ENCODE measurements around the gene PPP1R27.

DNA sequence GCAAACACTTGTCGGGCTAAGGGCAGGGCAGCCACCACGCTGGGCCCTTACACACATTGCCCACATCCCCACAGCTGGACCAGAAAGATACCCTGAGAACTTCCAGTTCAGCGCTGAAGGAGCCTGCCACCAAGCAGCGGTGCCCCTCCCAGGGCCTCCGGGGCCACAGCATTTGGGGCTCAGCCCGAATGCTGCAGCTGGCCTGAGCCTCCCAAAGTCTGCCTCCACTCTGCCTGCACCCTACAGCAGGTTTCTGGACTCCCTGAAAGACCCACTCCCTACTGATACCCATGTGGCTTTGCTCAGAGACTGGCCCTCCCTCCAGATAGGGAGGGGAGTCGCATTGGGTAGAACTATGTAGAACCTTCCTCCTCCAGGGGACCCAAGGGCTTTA is 3.3 kb downstream of the PPP1R27 start:
- TF ChIP-seq TAF1 (IDR thresholded peaks at IDR 0.05; ENCODE audit: borderline replicate concordance, low read depth, low read length) = no peak
- TF ChIP-seq POLR2A (IDR thresholded peaks at IDR 0.05; ENCODE audit: low read depth, low read length) = no peak

Measured in GM12892 (cell line).